Measurements from ENCODE around the gene DRAP1. TPM values are rescaled to one million over a fixed set of nuclear protein-coding genes. Genes with fewer than 3 reads are reported as not detected.
A peak's percentile ranks its signal among the peaks of the same experiment; 100 is the strongest.

DRAP1 gene
- total and polyA plus RNA-seq, 9 donors: 73.4 to 105 (median 93.3) TPM

- Histone ChIP-seq H3K9me3 (replicated peaks; ENCODE audit: control insufficient read depth, low read depth, low read length) (no peaks in the 10 kb centered on the region), H3K4me3 (ENCODE audit: low read length) (peak overlapping the region; percentile 100), H3K27me3 (ENCODE audit: control insufficient read depth, insufficient read depth, low read length) (no peaks in the 10 kb centered on the region), H3K27ac (ENCODE audit: low read length) (peak overlapping the region; percentile 86), H3K36me3 (ENCODE audit: control insufficient read depth, insufficient read depth, low read length) (peaks cover 30% of the 10 kb centered on the region), H3K4me1 (ENCODE audit: control insufficient read depth, insufficient read depth, low read length) (peaks cover 51% of the 10 kb centered on the region)
- WGBS (ENCODE audit: insufficient coverage): 85% methylated on average over 32 of the region's 35 CpGs
- DNase-seq: peak; percentile 18
Observed at GRCh38 chr11:65917434-65918210, 1.6 kb upstream of the DRAP1 start.

GRCh38 chr11:65918211-65919140 is 750 bp upstream of the DRAP1 start, which contains the start of gene C11orf68:
TSS of gene C11orf68 (minus strand) at chr11:65919062. CDS start at chr11:65919031, 31 bp downstream.
- WGBS (ENCODE audit: insufficient coverage): 4% methylated on average over 71 of the region's 77 CpGs
- peak within 1 kb of the TSS; percentile 100 for H3K4me3 ChIP-seq (ENCODE audit: low read length)
- no peaks in the 10 kb centered on the region for H3K27me3 ChIP-seq (ENCODE audit: control insufficient read depth, insufficient read depth, low read length)
- H3K36me3 ChIP-seq (ENCODE audit: control insufficient read depth, insufficient read depth, low read length): peaks cover 38% of the 10 kb centered on the region
- peaks cover 46% of the 10 kb centered on the region for H3K4me1 ChIP-seq (ENCODE audit: control insufficient read depth, insufficient read depth, low read length)
- DNase-seq: peak; percentile 67
- H3K27ac ChIP-seq (ENCODE audit: low read length): peak within 1 kb of the TSS; percentile 86
- no peaks in the 10 kb centered on the region for H3K9me3 ChIP-seq (replicated peaks; ENCODE audit: control insufficient read depth, low read depth, low read length)

GRCh38 chr11:65919573-65920371 is 546 bp downstream of the DRAP1 start:
- 2% methylated on average over 35 of the region's 60 CpGs for WGBS (ENCODE audit: insufficient coverage)
- Histone ChIP-seq H3K4me3 (ENCODE audit: low read length) (peak overlapping the region; percentile 83), H3K9me3 (replicated peaks; ENCODE audit: control insufficient read depth, low read depth, low read length) (no peaks in the 10 kb centered on the region), H3K27me3 (ENCODE audit: control insufficient read depth, insufficient read depth, low read length) (no peaks in the 10 kb centered on the region), H3K36me3 (ENCODE audit: control insufficient read depth, insufficient read depth, low read length) (peaks cover 38% of the 10 kb centered on the region), H3K4me1 (ENCODE audit: control insufficient read depth, insufficient read depth, low read length) (peaks cover 46% of the 10 kb centered on the region), H3K27ac (ENCODE audit: low read length) (peak overlapping the region; percentile 53)
- DNase-seq: no peak

GRCh38 chr11:65920372-65920802 is 1.2 kb downstream of the DRAP1 start:
- peaks cover 40% of the 10 kb centered on the region for H3K4me1 ChIP-seq (ENCODE audit: control insufficient read depth, insufficient read depth, low read length)
- DNase-seq: peak; percentile 16
- WGBS (ENCODE audit: insufficient coverage): 54% methylated on average over 15 of the region's 15 CpGs
- H3K27ac ChIP-seq (ENCODE audit: low read length): no peak overlapping the region
- peak overlapping the region; percentile 83 for H3K4me3 ChIP-seq (ENCODE audit: low read length)
- H3K27me3 ChIP-seq (ENCODE audit: control insufficient read depth, insufficient read depth, low read length): no peaks in the 10 kb centered on the region
- H3K9me3 ChIP-seq (replicated peaks; ENCODE audit: control insufficient read depth, low read depth, low read length): no peaks in the 10 kb centered on the region
- peaks cover 38% of the 10 kb centered on the region for H3K36me3 ChIP-seq (ENCODE audit: control insufficient read depth, insufficient read depth, low read length)

- Histone ChIP-seq H3K36me3 (ENCODE audit: control insufficient read depth, insufficient read depth, low read length) (peaks cover 38% of the 10 kb centered on the region), H3K4me1 (ENCODE audit: control insufficient read depth, insufficient read depth, low read length) (peaks cover 34% of the 10 kb centered on the region), H3K27ac (ENCODE audit: low read length) (no peak overlapping the region), H3K27me3 (ENCODE audit: control insufficient read depth, insufficient read depth, low read length) (no peaks in the 10 kb centered on the region), H3K4me3 (ENCODE audit: low read length) (no peak overlapping the region), H3K9me3 (replicated peaks; ENCODE audit: control insufficient read depth, low read depth, low read length) (no peaks in the 10 kb centered on the region)
- no peak for DNase-seq
- WGBS (ENCODE audit: insufficient coverage): 66% methylated on average over 3 of the region's 12 CpGs
Observed at GRCh38 chr11:65921033-65921555, 1.9 kb downstream of the DRAP1 start.

GRCh38 chr11:65921876-65922275 is 2.6 kb downstream of the DRAP1 start:
- no peaks in the 10 kb centered on the region for H3K27me3 ChIP-seq (ENCODE audit: control insufficient read depth, insufficient read depth, low read length)
- no peak overlapping the region for H3K4me3 ChIP-seq (ENCODE audit: low read length)
- peaks cover 35% of the 10 kb centered on the region for H3K36me3 ChIP-seq (ENCODE audit: control insufficient read depth, insufficient read depth, low read length)
- WGBS (ENCODE audit: insufficient coverage): 89% methylated on average over 10 of the region's 10 CpGs
- H3K4me1 ChIP-seq (ENCODE audit: control insufficient read depth, insufficient read depth, low read length): peaks cover 28% of the 10 kb centered on the region
- H3K9me3 ChIP-seq (replicated peaks; ENCODE audit: control insufficient read depth, low read depth, low read length): no peaks in the 10 kb centered on the region
- H3K27ac ChIP-seq (ENCODE audit: low read length): no peak overlapping the region
- DNase-seq: no peak

- Histone ChIP-seq H3K4me3 (ENCODE audit: low read length) (no peak overlapping the region), H3K27me3 (ENCODE audit: control insufficient read depth, insufficient read depth, low read length) (no peaks in the 10 kb centered on the region), H3K9me3 (replicated peaks; ENCODE audit: control insufficient read depth, low read depth, low read length) (no peaks in the 10 kb centered on the region), H3K4me1 (ENCODE audit: control insufficient read depth, insufficient read depth, low read length) (peaks cover 21% of the 10 kb centered on the region), H3K36me3 (ENCODE audit: control insufficient read depth, insufficient read depth, low read length) (peaks cover 28% of the 10 kb centered on the region), H3K27ac (ENCODE audit: low read length) (no peak overlapping the region)
- DNase-seq: no peak
- WGBS (ENCODE audit: insufficient coverage): no CpG with 5 or more reads among the region's 3 CpGs
Observed at GRCh38 chr11:65922565-65922964, 3.3 kb downstream of the DRAP1 start.

- Histone ChIP-seq H3K27ac (ENCODE audit: low read length) (no peak overlapping the region), H3K4me1 (ENCODE audit: control insufficient read depth, insufficient read depth, low read length) (peaks cover 7% of the 10 kb centered on the region), H3K27me3 (ENCODE audit: control insufficient read depth, insufficient read depth, low read length) (no peaks in the 10 kb centered on the region), H3K4me3 (ENCODE audit: low read length) (no peak overlapping the region), H3K36me3 (ENCODE audit: control insufficient read depth, insufficient read depth, low read length) (peaks cover 23% of the 10 kb centered on the region), H3K9me3 (replicated peaks; ENCODE audit: control insufficient read depth, low read depth, low read length) (no peaks in the 10 kb centered on the region)
- no peak for DNase-seq
- WGBS (ENCODE audit: insufficient coverage): no CpG with 5 or more reads among the region's 2 CpGs
Observed at GRCh38 chr11:65925397-65925796, 6.2 kb downstream of the DRAP1 start.

GRCh38 chr11:65927904-65928397 is 8.7 kb downstream of the DRAP1 start:
- Histone ChIP-seq H3K4me3 (ENCODE audit: low read length) (no peak overlapping the region), H3K9me3 (replicated peaks; ENCODE audit: control insufficient read depth, low read depth, low read length) (no peaks in the 10 kb centered on the region), H3K4me1 (ENCODE audit: control insufficient read depth, insufficient read depth, low read length) (no peaks in the 10 kb centered on the region), H3K36me3 (ENCODE audit: control insufficient read depth, insufficient read depth, low read length) (peaks cover 5% of the 10 kb centered on the region), H3K27ac (ENCODE audit: low read length) (peak overlapping the region; percentile 0), H3K27me3 (ENCODE audit: control insufficient read depth, insufficient read depth, low read length) (no peaks in the 10 kb centered on the region)
- DNase-seq: peak; percentile 46
- 71% methylated on average over 1 of the region's 9 CpGs for WGBS (ENCODE audit: insufficient coverage)
